GM12873 (cell line): Measurements from ENCODE around the gene HOXD9.

Experiments used
- TF ChIP-seq, protein P1 (sequence below): IDR thresholded peaks from 2 replicates; pipeline ENCODE4 v1.5.1; 2012; ENCODE audit warnings: low read depth, mild to moderate bottlenecking, moderate library complexity, low read length, control low read depth; ENCODE audit not compliant: insufficient read depth; ENCODE audit errors: missing control alignments

HOXD9 gene

DNA sequence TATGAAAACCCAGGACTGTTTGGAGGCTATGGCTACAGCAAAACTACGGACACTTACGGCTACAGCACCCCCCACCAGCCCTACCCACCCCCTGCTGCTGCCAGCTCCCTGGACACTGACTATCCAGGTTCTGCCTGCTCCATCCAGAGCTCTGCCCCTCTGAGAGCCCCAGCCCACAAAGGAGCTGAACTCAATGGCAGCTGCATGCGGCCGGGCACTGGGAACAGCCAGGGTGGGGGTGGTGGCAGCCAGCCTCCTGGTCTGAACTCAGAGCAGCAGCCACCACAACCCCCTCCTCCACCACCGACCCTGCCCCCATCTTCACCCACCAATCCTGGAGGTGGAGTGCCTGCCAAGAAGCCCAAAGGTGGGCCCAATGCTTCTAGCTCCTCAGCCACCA is 46.7 kb downstream of the HOXD9 start:
- TF ChIP-seq, protein P1, sequence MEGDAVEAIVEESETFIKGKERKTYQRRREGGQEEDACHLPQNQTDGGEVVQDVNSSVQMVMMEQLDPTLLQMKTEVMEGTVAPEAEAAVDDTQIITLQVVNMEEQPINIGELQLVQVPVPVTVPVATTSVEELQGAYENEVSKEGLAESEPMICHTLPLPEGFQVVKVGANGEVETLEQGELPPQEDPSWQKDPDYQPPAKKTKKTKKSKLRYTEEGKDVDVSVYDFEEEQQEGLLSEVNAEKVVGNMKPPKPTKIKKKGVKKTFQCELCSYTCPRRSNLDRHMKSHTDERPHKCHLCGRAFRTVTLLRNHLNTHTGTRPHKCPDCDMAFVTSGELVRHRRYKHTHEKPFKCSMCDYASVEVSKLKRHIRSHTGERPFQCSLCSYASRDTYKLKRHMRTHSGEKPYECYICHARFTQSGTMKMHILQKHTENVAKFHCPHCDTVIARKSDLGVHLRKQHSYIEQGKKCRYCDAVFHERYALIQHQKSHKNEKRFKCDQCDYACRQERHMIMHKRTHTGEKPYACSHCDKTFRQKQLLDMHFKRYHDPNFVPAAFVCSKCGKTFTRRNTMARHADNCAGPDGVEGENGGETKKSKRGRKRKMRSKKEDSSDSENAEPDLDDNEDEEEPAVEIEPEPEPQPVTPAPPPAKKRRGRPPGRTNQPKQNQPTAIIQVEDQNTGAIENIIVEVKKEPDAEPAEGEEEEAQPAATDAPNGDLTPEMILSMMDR, result no peak

DNA sequence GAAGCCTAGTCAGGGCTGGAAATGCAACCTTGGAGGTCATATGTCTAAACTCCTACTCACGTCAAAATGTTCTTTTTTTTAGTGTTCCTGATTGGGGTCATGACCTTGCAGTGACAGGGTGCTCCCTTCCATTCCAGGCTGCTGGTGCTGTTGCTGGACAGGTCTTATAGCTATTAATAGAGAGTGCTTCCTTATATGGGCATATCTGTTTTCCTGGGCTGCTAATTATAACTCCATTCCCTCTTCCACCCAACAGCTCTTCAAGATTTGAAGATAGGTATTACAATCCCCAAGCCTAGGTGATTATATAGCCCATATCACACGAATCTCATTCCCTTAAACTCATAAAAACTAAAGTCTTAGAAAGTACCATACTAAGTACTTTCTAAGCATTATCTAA is 47.2 kb downstream of the HOXD9 start:
- TF ChIP-seq, protein P1, result no peak

DNA sequence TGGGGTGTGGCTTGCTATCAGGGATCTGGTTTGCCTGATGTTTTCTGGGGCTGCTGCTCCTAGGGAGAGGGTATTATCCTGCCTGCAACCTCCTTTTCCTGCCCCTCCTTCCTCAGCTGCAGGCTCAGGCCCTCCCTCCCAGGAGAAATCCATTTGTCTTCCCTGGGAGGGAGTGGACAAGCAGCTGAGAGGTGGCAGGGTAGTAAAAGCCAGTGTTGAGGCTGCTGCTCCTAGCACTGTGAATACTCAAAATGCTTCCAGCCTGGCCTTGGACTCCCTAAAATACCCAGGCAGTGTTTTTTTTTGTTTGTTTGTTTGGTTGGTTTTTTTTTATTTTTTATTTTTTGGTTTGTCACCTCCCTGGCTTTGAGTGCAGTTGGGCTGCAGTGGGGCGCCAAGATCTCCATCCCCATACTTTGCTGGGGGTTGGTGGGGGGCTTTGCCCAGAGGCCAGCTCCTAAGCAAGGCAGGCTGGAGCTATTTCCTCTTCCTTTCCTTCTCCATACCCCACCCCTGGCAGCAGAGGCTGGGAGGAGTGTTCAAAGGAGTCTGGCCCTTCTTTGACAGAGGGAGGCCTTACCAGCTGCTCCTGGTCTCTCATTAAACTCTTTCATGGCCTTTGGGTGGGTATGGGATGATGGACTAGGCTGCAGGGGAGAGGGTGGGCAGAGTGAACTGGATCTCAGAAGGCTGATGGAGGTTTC is 48.2 kb downstream of the HOXD9 start:
- TF ChIP-seq, protein P1, result no peak

DNA sequence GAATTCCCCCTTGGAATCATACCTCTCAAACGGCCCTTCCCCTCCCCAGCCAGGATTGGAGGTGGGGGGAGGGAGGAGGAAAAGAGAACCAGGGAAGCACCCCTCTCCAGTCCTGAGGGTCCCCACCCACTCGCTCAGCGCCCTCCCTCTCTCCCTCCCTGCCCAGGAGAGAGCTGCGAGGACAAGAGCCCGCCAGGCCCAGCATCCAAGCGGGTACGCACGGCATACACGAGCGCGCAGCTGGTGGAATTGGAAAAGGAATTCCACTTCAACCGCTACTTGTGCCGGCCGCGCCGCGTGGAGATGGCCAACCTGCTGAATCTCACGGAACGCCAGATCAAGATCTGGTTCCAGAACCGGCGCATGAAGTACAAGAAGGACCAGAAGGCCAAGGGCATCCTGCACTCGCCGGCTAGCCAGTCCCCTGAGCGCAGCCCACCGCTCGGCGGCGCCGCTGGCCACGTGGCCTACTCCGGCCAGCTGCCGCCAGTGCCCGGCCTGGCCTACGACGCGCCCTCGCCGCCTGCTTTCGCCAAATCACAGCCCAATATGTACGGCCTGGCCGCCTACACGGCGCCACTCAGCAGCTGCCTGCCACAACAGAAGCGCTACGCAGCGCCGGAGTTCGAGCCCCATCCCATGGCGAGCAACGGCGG is 49.0 kb downstream of the HOXD9 start:
- TF ChIP-seq, protein P1, result no peak

DNA sequence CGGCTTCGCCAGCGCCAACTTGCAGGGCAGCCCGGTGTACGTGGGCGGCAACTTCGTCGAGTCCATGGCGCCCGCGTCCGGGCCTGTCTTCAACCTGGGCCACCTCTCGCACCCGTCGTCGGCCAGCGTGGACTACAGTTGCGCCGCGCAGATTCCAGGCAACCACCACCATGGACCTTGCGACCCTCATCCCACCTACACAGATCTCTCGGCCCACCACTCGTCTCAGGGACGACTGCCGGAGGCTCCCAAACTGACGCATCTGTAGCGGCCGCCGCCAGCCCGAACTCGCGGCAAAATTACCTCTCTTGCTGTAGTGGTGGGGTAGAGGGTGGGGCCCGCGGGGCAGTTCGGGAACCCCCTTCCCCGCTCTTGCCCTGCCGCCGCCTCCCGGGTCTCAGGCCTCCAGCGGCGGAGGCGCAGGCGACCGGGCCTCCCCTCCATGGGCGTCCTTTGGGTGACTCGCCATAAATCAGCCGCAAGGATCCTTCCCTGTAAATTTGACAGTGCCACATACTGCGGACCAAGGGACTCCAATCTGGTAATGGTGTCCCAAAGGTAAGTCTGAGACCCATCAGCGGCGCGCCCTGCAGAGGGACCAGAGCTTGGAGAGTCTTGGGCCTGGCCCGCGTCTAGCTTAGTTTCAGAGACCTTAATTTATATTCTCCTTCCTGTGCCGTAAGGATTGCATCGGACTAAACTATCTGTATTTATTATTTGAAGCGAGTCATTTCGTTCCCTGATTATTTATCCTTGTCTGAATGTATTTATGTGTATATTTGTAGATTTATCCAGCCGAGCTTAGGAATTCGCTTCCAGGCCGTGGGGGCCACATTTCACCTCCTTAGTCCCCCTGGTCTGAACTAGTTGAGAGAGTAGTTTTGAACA is 49.7 kb downstream of the HOXD9 start:
- TF ChIP-seq, protein P1, result no peak

DNA sequence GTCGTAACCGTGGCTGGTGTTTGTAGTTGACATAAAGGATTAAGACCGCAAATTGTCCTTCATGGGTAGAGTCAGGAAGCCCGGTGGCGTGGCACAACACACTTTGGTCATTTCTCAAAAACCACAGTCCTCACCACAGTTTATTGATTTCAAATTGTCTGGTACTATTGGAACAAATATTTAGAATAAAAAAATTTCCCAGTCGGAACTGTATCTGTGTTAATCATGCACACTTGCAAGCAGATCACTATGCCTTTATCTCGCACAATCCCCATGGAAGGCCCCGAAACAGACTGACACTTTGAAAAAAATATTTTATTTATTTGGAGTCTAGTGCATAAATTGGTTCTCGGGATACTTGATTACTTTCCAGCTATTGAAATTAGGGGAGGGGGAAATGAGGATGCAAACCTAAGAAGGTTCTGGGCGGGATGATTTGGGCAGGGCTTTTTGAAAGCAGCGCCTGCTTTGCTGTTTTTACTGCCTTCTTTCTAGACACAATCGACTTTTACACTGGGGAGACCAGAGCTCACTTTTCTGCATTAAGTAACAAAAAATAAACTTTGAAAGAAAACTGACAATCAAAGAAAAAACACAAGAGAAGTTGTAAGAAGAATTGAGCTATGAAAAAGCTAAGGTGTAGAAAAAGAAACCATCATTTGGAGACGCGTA is 50.5 kb downstream of the HOXD9 start:
- TF ChIP-seq, protein P1, result no peak
